ENCODE measurements around the gene SLFN12. TPM values are rescaled to one million over a fixed set of nuclear protein-coding genes. Genes with fewer than 3 reads are reported as not detected.
"Not testable (repeated sequence)": the region's sequence is repeated elsewhere in the genome, so short reads cannot be mapped to it uniquely, and the experiment has no call there.

SLFN12 gene
- total RNA-seq, 4 donors from 2014 or later: 3.6 to 10.2 (median 6.9) TPM

DNA sequence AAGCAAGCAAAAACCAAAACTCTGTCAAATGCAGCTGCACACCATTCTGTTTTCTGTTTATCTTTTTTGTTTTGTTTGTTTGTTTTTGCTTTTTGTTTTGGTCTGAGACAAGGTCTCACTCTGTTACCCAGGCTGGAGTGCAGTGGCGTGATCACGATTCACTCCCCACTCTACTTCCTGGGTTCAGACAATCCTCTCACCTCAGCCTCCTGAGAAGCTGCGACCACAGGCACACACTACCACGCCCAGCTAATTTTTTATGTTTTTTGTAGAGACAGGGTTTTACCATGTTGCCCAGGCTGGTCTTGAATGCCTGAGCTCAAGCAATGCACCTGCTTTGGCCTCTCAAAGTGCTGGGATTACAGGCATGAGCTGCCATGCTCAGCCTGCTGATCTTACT lies 35.5 kb upstream of the SLFN12 start:
- 52% methylated on average over 3 of the region's 4 CpGs; no CpG with 5 or more reads in 1 of the 2 donors for WGBS, 2 donors (ENCODE audit: low coverage in 1 of 2)
- no peak for ATAC-seq
- Histone ChIP-seq H3K4me3 (no peak overlapping the region), H3K27ac (no peak overlapping the region), H3K4me1 (no peaks in the 10 kb centered on the region), H3K9me3 (no peaks in the 10 kb centered on the region), H3K36me3 (no peaks in the 10 kb centered on the region), H3K27me3 (peaks cover 22% of the 10 kb centered on the region)
- TF ChIP-seq POLR2A (IDR thresholded peaks at IDR 0.05) (no peak), EP300 (IDR thresholded peaks at IDR 0.05) (no peak), POLR2AphosphoS5 (IDR thresholded peaks at IDR 0.05) (no peak)
- TF ChIP-seq, protein P1, sequence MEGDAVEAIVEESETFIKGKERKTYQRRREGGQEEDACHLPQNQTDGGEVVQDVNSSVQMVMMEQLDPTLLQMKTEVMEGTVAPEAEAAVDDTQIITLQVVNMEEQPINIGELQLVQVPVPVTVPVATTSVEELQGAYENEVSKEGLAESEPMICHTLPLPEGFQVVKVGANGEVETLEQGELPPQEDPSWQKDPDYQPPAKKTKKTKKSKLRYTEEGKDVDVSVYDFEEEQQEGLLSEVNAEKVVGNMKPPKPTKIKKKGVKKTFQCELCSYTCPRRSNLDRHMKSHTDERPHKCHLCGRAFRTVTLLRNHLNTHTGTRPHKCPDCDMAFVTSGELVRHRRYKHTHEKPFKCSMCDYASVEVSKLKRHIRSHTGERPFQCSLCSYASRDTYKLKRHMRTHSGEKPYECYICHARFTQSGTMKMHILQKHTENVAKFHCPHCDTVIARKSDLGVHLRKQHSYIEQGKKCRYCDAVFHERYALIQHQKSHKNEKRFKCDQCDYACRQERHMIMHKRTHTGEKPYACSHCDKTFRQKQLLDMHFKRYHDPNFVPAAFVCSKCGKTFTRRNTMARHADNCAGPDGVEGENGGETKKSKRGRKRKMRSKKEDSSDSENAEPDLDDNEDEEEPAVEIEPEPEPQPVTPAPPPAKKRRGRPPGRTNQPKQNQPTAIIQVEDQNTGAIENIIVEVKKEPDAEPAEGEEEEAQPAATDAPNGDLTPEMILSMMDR (IDR thresholded peaks at IDR 0.05): no peak

DNA sequence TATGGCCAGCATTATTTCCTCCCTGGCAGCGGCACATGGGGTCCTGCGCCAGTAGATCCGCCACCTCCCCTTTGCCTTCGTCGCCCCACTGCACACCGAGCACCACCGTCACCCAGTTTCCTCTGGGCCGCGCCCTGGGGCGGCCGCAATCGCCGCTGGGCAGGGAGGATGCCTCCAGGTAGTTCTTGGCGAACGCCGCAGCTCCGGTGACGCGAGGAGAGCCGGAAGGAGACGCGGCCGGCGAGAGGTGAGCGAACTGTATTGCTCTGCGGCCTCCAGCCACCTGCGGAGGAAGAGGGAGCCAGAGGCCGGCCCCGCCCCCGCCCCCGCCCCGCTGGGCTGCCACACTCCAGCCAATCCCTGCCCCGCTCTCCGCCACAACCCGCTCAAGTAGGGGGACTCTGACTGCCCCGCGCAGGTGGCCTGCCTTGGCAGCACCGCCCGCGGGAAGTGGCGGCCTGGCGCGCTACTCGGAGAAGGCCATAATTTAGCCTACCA lies 28.1 kb upstream of the SLFN12 start:
- peak; percentile 55 for ATAC-seq
- no peak for TF ChIP-seq POLR2AphosphoS5 (IDR thresholded peaks at IDR 0.05)
- TF ChIP-seq EP300 (IDR thresholded peaks at IDR 0.05): no peak
- TF ChIP-seq POLR2A (IDR thresholded peaks at IDR 0.05): no peak
- TF ChIP-seq, protein P1 (IDR thresholded peaks at IDR 0.05): no peak
- Histone ChIP-seq H3K4me3 (peak overlapping the region in 1 of 2 donors; percentile 41), H3K27ac (no peak overlapping the region), H3K9me3 (no peaks in the 10 kb centered on the region), H3K4me1 (peaks cover 0 to 7% (median 0%) of the 10 kb centered on the region in 3 donors), H3K36me3 (no peaks in the 10 kb centered on the region), H3K27me3 (peaks cover 58% of the 10 kb centered on the region)
- WGBS, 2 donors (ENCODE audit: low coverage in 1 of 2): 13% methylated on average over 10 of the region's 44 CpGs; no CpG with 5 or more reads in 1 of the 2 donors

DNA sequence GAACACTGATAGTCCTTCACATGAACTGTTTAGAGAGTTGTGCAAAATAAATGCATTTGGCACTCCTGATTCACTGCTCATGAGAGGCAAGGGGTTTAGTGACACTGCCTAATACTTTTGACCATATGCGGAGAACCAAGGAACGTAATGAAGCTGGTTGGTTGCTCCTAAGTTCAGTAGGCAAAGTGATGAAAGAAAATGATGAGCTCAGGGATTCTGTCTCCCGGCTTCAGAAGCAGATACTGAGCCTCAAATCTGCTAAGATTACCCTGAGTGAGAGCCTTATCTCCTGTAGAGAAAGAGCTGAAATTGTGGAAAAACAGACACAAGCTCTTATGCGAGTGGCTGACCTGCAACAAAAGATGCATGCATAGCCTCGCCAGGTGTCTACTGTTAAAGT lies 21.7 kb upstream of the SLFN12 start:
- 91% methylated on average over 5 of the region's 5 CpGs; no CpG with 5 or more reads in 1 of the 2 donors for WGBS, 2 donors (ENCODE audit: low coverage in 1 of 2)
- not testable (repeated sequence) for H3K9me3 ChIP-seq, H3K4me1 ChIP-seq, ATAC-seq, H3K27ac ChIP-seq, H3K36me3 ChIP-seq, H3K4me3 ChIP-seq
- H3K27me3 ChIP-seq: peaks cover 36% of the 10 kb centered on the region

GRCh38 chr17:35453171-35453570 lies 20.9 kb upstream of the SLFN12 start:
- ATAC-seq: no peak

DNA sequence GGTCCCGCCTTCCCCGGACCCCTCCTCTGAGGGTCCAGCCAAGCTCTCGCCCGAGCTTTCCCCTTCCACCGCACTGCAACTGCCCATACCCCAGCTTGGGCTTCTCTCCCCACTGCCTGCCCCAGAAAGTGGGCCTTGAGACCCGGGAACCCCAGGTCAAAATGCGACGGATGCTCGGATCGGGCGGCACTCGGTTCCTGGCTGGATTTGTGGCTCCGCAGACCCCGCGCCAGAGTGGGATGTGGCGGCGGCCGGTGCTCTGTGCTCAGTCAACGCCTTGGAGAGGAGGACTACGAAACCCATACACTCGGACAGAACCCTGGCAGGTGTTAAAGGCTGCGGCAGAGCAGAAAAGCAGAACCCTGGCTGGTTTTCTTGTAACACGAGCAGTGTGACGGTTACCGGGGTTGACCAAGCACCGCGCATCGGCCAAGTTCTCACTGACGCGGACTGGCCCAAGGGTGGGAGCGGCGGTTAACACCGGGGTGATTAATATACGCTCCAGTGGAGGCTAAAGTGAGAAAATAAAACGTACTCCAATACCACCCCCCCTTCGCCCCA lies 17.2 kb upstream of the SLFN12 start:
- H3K4me1 ChIP-seq: peaks cover 0 to 26% (median 0%) of the 10 kb centered on the region in 3 donors
- peaks cover 47% of the 10 kb centered on the region for H3K27me3 ChIP-seq
- TF ChIP-seq POLR2AphosphoS5 (IDR thresholded peaks at IDR 0.05) (no peak), POLR2A (IDR thresholded peaks at IDR 0.05) (no peak), EP300 (IDR thresholded peaks at IDR 0.05) (no peak)
- TF ChIP-seq, protein P1 (IDR thresholded peaks at IDR 0.05): no peak
- H3K4me3 ChIP-seq: peak overlapping the region in 1 of 2 donors; percentile 54
- peak overlapping the region in 1 of 4 donors; percentile 74 for H3K27ac ChIP-seq
- peak; percentile 24 for ATAC-seq
- WGBS, 2 donors (ENCODE audit: low coverage in 1 of 2): 10 to 38% methylated on average over 8 to 18 of the region's 36 CpGs
- no peaks in the 10 kb centered on the region for H3K36me3 ChIP-seq
- no peaks in the 10 kb centered on the region for H3K9me3 ChIP-seq

More at GRCh38 chr17:35453171-35453570, 20.9 kb upstream of the SLFN12 start:
- TF ChIP-seq POLR2A (IDR thresholded peaks at IDR 0.05) (no peak), POLR2AphosphoS5 (IDR thresholded peaks at IDR 0.05) (no peak), EP300 (IDR thresholded peaks at IDR 0.05) (no peak)
- TF ChIP-seq, protein P1 (IDR thresholded peaks at IDR 0.05): no peak
- H3K4me3 ChIP-seq: no peak overlapping the region
- WGBS, 2 donors (ENCODE audit: low coverage in 1 of 2): 31% methylated on average over 1 of the region's 1 CpG; no CpG with 5 or more reads in 1 of the 2 donors
- H3K9me3 ChIP-seq: no peaks in the 10 kb centered on the region
- H3K27ac ChIP-seq: no peak overlapping the region
- H3K27me3 ChIP-seq: peaks cover 45% of the 10 kb centered on the region
- H3K36me3 ChIP-seq: no peaks in the 10 kb centered on the region
- peaks cover 0 to 16% (median 0%) of the 10 kb centered on the region in 3 donors for H3K4me1 ChIP-seq

Data from gastroesophageal sphincter (tissue), 4 donors.